K562 (cell line): ENCODE data around the gene SIRT7. TPM values are rescaled to one million over a fixed set of nuclear protein-coding genes. Genes with fewer than 3 reads are reported as not detected.

Source experiments
- CCNT2 ChIP-seq: IDR thresholded peaks from 2 replicates; pipeline ENCODE4 v1.6.1; 2011; ENCODE audit warnings: borderline replicate concordance, low read depth, mild to moderate bottlenecking, moderate library complexity, mixed read lengths, low read length; ENCODE audit not compliant: insufficient read length; ENCODE audit errors: extremely low read depth
- FOXP4 ChIP-seq: sonication (generic); formaldehyde crosslinking; IDR thresholded peaks from 2 replicates; pipeline ENCODE4 v1.8.0; 2022; ENCODE audit warnings: mild to moderate bottlenecking, missing genetic modification reagents, borderline replicate concordance
- GABPB1 ChIP-seq: sonication (generic); formaldehyde crosslinking; IDR thresholded peaks from 2 replicates; pipeline ENCODE4 v1.8.0; 2022; ENCODE audit warnings: mild to moderate bottlenecking, missing genetic modification reagents
- HBP1 ChIP-seq: fragments of 450-650 bp; formaldehyde crosslinking; IDR thresholded peaks from 2 replicates; pipeline ENCODE4 v1.4.0; 2022; ENCODE audit warnings: missing genetic modification characterization
- HMBOX1 ChIP-seq: sonication (generic); IDR thresholded peaks from 2 replicates; pipeline ENCODE4 v1.6.1; 2016
- KLF16 ChIP-seq: IDR thresholded peaks from 2 replicates; pipeline ENCODE4 v1.6.1; 2016; ENCODE audit warnings: antibody characterized with exemption
- NFXL1 ChIP-seq: fragments of 450-650 bp; formaldehyde crosslinking; IDR thresholded peaks from 2 replicates; pipeline ENCODE4 v1.4.0; 2021; ENCODE audit warnings: mild to moderate bottlenecking
- PREB ChIP-seq: sonication (generic); formaldehyde crosslinking; IDR thresholded peaks from 2 replicates; pipeline ENCODE4 v1.8.1; 2023; ENCODE audit warnings: mild to moderate bottlenecking, missing genetic modification reagents
- SUPT5H ChIP-seq: fragments of 450-650 bp; IDR thresholded peaks from 2 replicates; pipeline ENCODE4 v1.6.1; 2016
- TAF9B ChIP-seq: fragments of 450-650 bp; IDR thresholded peaks from 2 replicates; pipeline ENCODE4 v1.6.1; 2018; ENCODE audit warnings: mild to moderate bottlenecking; ENCODE audit not compliant: partially characterized antibody
- THAP12 ChIP-seq: fragments of 250-450 bp; sonication (Bioruptor Pico); IDR thresholded peaks from 2 replicates; pipeline ENCODE4 v1.9.0; 2021; ENCODE audit warnings: mild to moderate bottlenecking, inconsistent platforms
- UBTF ChIP-seq, 2 experiments: IDR thresholded peaks; 2 replicates each; pipeline ENCODE4 v1.6.1; 2012; ENCODE audit warnings: improper control_type of control experiment in 2 of 2, low read depth in 2 of 2, low read length in 2 of 2, borderline replicate concordance in 1 of 2
- ZKSCAN8 ChIP-seq: fragments of 200-800 bp; sonication (Bioruptor generic); IDR thresholded peaks from 2 replicates; pipeline ENCODE4 v1.6.1; 2016; ENCODE audit warnings: missing genetic modification characterization, missing compliant biosample characterization
- ZNF197 ChIP-seq: fragments of 200-800 bp; sonication (Bioruptor generic); IDR thresholded peaks from 2 replicates; pipeline ENCODE4 v1.6.1; 2016; ENCODE audit warnings: low read depth, missing genetic modification characterization, missing compliant biosample characterization
- ZNF583 ChIP-seq: fragments of 250-450 bp; sonication (Bioruptor Pico); IDR thresholded peaks from 2 replicates; pipeline ENCODE4 v1.4.0; 2020
- ZNF764 ChIP-seq: fragments of 250-450 bp; sonication (Bioruptor Pico); IDR thresholded peaks from 2 replicates; pipeline ENCODE4 v1.4.0; 2020; ENCODE audit warnings: low read depth, mild to moderate bottlenecking, moderate library complexity
- polyA plus RNA-seq, 8 experiments: library from polyadenylated mRNA; depleted of rRNA in 4 of 8; stranded (reverse) in 5 of 8; unstranded in 3 of 8; fragments of >200 nt; fragmentation: Nextera tagmentation in 2 of 8; fragmentation: Illumina TruSeq in 1 of 8; extraction: Ambion mirVana in 2 of 8; extraction: Trizol in 1 of 8; gene quantifications; 2 replicates each; pipeline versions ENCODE4 v1.2.1 to v1.2.3, GENCODE V29; 2011 to 2014; ENCODE audit warnings: inconsistent platforms in 1 of 8, missing spikeins in 1 of 8
- total RNA-seq, 7 experiments: library from RNA; depleted of rRNA in 6 of 7; stranded (reverse); fragments of >200 nt in 6 of 7; fragmentation: Illumina TruSeq in 2 of 7; extraction: Trizol in 2 of 7; gene quantifications; 2 replicates each; pipeline versions ENCODE4 v1.2.1 to v1.2.3, GENCODE V29; 2011 to 2021; ENCODE audit warnings: low replicate concordance in 1 of 7

SIRT7 gene
- total and polyA plus RNA-seq, 9 of the 15 experiments (the other 6 are each of a cell fraction or from before 2014, with no cell fraction given), result 1.6 to 54.8 (median 20.3) TPM

- TF ChIP-seq HMBOX1 (no peak), GABPB1 (peak; percentile 46; the same call in 1 of the 2 replicates), KLF16 (no peak), FOXP4 (CRISPR knock-in tag) (0 out of 2 replicates have a peak, but pooled peaks have one; percentile 17), ZNF583 (no peak), CCNT2 (peak; percentile 56), THAP12 (CRISPR knock-in tag) (peak; percentile 77; the same call in 1 of the 2 replicates), SUPT5H (0 out of 2 replicates have a peak, but pooled peaks have one; percentile 35), UBTF (IDR thresholded peaks at IDR 0.05; ENCODE audit: borderline replicate concordance in 1 of 2, low read depth in 2 of 2, low read length in 2 of 2) (0 out of 4 replicates have a peak, but pooled peaks of 1 of the 2 experiments have one; percentile 27), PREB (CRISPR knock-in tag) (peak; percentile 70; the same call in 1 of the 2 replicates), ZNF764 (CRISPR knock-in tag) (no peak), TAF9B (no peak), ZNF197 (CRISPR knock-in tag) (no peak), ZKSCAN8 (CRISPR knock-in tag) (no peak), HBP1 (CRISPR knock-in tag) (no peak), NFXL1 (CRISPR knock-in tag) (no peak)
Measured at GRCh38 chr17:81870131-81870980, 47.6 kb downstream of the SIRT7 start (continued).
